ENCODE results near the gene EGFL8. TPM values are rescaled to one million over a fixed set of nuclear protein-coding genes. Genes with fewer than 3 reads are reported as not detected.
A peak's percentile ranks its signal among the peaks of the same experiment; 100 is the strongest.
"Not testable (repeated sequence)": the region's sequence is repeated elsewhere in the genome, so short reads cannot be mapped to it uniquely, and the experiment has no call there.

Gene EGFL8
- total RNA-seq, 1 donor from 2014 or later = 312 TPM

- ATAC-seq (no peak), DNase-seq (ENCODE audit: low spot score) (no peak)
- intact Hi-C loops (cut with DNase I) = no loop called here
These were observed 23.9 kb upstream of the EGFL8 start for GRCh38 chr6:32140420-32141046.

- ATAC-seq; intact Hi-C loops (cut with DNase I): not testable (repeated sequence)
These were observed 20.2 kb upstream of the EGFL8 start for GRCh38 chr6:32144238-32144637.

GRCh38 chr6:32146287-32146686 is 18.1 kb upstream of the EGFL8 start:
- ATAC-seq (no peak), DNase-seq (ENCODE audit: low spot score) (no peak)
- intact Hi-C loops (cut with DNase I) = no loop called here

More at GRCh38 chr6:32144238-32144637, 20.2 kb upstream of the EGFL8 start:
- DNase-seq (ENCODE audit: low spot score) = not testable (repeated sequence)

- no peak for DNase-seq (ENCODE audit: low spot score)
- intact Hi-C loops (cut with DNase I) = no loop called here
- ATAC-seq = no peak
These were observed 17.7 kb upstream of the EGFL8 start for GRCh38 chr6:32146687-32147086.

GRCh38 chr6:32147401-32148132 is 16.8 kb upstream of the EGFL8 start:
- DNase-seq (ENCODE audit: low spot score) = no peak
- ATAC-seq = no peak
- intact Hi-C loops (cut with DNase I) = no loop called here

- peak; percentile 87 for DNase-seq (ENCODE audit: low spot score)
- intact Hi-C loops (cut with DNase I) = no loop called here
These were observed 15.9 kb upstream of the EGFL8 start for GRCh38 chr6:32148289-32149091.

GRCh38 chr6:32149092-32149755 is 15.2 kb upstream of the EGFL8 start:
- DNase-seq (ENCODE audit: low spot score) (no peak), ATAC-seq (no peak)

More at GRCh38 chr6:32148289-32149091, 15.9 kb upstream of the EGFL8 start:
- peak; percentile 37 for ATAC-seq

GRCh38 chr6:32149932-32150870 is 14.2 kb upstream of the EGFL8 start:
- intact Hi-C loops (cut with DNase I) = no loop called here
- ATAC-seq (no peak), DNase-seq (ENCODE audit: low spot score) (no peak)

More at GRCh38 chr6:32149092-32149755, 15.2 kb upstream of the EGFL8 start:
- intact Hi-C loops (cut with DNase I) = no loop called here

- ATAC-seq (no peak), DNase-seq (ENCODE audit: low spot score) (no peak)
- intact Hi-C loops (cut with DNase I) = no loop called here
These were observed 13.1 kb upstream of the EGFL8 start for GRCh38 chr6:32151181-32151862.

GRCh38 chr6:32151863-32152768 is 12.3 kb upstream of the EGFL8 start, which contains the start of gene PRRT1:
TSS of gene PRRT1 (minus strand) at chr6:32151939. CDS start at chr6:32151827, 112 bp downstream.
- intact Hi-C loops (cut with DNase I) = no loop called here
- no peak for ATAC-seq
- no peak for DNase-seq (ENCODE audit: low spot score)

- DNase-seq (ENCODE audit: low spot score) (peak; percentile 71), ATAC-seq (peak; percentile 52)
- intact Hi-C loops (cut with DNase I) = no loop called here
These were observed 11.4 kb upstream of the EGFL8 start for GRCh38 chr6:32152769-32153563.

GRCh38 chr6:32153564-32154513 is 10.6 kb upstream of the EGFL8 start, which contains the start of gene PPT2:
TSS of gene PPT2 (plus strand) at chr6:32154141. CDS start at chr6:32154595, 454 bp downstream.
- DNase-seq (ENCODE audit: low spot score) (peak; percentile 93), ATAC-seq (peak; percentile 93)
- intact Hi-C loops (cut with DNase I) = no loop called here

- ATAC-seq (peak; percentile 69), DNase-seq (ENCODE audit: low spot score) (peak; percentile 77)
- intact Hi-C loops (cut with DNase I) = no loop called here
These were observed 9.8 kb upstream of the EGFL8 start for GRCh38 chr6:32154514-32155161.

- intact Hi-C loops (cut with DNase I) = no loop called here
- no peak for DNase-seq (ENCODE audit: low spot score)
- ATAC-seq = no peak
These were observed 7.5 kb upstream of the EGFL8 start for GRCh38 chr6:32156891-32157290.

Measured in sciatic nerve (tissue), 2 donors.